ENCODE results near the gene ZFAND6. TPM values are rescaled to one million over a fixed set of nuclear protein-coding genes. Genes with fewer than 3 reads are reported as not detected.

The ZFAND6 gene
- total RNA-seq, 4 donors from 2014 or later: 119 to 452 (median 172) TPM

DNA sequence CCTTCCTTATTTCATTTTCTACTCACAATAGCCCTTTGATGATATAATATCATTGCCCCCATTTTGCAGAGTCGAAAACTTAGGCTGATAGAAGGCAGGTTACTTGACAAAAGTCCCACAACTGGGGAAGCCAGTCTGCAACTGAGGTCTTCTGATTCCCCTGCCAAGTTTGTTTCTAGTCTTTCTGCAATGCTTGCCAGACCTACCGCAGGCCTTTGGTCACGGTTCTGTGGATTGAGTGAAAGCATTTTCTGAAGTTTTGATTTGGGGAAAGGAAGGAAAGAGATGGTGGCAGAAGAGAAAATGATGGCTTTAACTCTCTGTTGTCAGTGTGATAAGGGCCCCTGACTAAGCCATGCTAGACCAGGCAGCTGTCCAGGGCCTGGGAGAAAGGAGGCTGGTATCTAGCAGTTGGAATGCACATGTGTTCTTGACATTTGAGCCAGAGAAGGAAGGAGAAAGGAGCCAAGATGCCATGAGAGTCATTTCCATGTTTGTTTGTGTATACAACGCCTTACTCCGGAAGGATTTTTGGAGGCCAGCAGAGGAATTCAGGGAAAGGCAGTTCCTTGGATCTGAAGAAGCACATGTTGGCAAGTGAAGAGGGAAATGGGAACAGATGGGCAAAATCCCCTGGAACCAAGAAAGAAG is 123.3 kb downstream of the ZFAND6 start:
- TF ChIP-seq CTCF (IDR thresholded peaks at IDR 0.05) (no peak), POLR2A (IDR thresholded peaks at IDR 0.05) (no peak)
- Histone ChIP-seq H3K27ac (no peak overlapping the region), H3K27me3 (no peaks in the 10 kb centered on the region), H3K36me3 (no peaks in the 10 kb centered on the region), H3K4me1 (no peaks in the 10 kb centered on the region), H3K9me3 (no peaks in the 10 kb centered on the region), H3K4me3 (no peak overlapping the region)
- intact Hi-C loops (cut with DNase I; ENCODE audit: low total_unique reads): no loop called here
- no peak for DNase-seq

DNA sequence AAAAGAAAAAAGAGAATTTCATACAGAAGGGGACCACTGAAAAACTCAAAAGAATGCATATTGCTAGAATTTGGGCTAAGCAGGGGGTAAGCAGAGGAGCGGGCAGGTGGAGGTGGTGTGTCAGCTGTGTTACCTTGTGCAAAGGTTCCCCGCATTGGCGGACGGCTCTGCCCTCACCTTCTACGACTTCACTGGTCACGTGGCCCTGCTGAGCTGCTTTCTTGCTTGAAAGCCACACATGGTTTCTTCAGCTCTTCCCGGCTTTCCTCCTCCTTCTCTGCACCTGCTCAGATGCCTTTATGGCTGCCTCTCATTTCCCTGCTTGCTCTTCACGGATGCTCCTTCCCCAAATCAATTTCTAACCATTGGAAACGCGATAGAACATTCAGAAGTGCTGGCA is 123.8 kb downstream of the ZFAND6 start:
- Histone ChIP-seq H3K4me3 (no peak overlapping the region), H3K9me3 (no peaks in the 10 kb centered on the region), H3K4me1 (no peaks in the 10 kb centered on the region), H3K27ac (no peak overlapping the region), H3K36me3 (no peaks in the 10 kb centered on the region), H3K27me3 (no peaks in the 10 kb centered on the region)
- intact Hi-C loops (cut with DNase I; ENCODE audit: low total_unique reads): no loop called here
- TF ChIP-seq CTCF (IDR thresholded peaks at IDR 0.05) (no peak), POLR2A (IDR thresholded peaks at IDR 0.05) (no peak)
- no peak for DNase-seq

- no peak for DNase-seq
- Histone ChIP-seq H3K4me1 (no peaks in the 10 kb centered on the region), H3K4me3 (no peak overlapping the region), H3K36me3 (no peaks in the 10 kb centered on the region), H3K9me3 (no peaks in the 10 kb centered on the region), H3K27me3 (no peaks in the 10 kb centered on the region), H3K27ac (no peak overlapping the region)
- TF ChIP-seq POLR2A (IDR thresholded peaks at IDR 0.05) (no peak), CTCF (IDR thresholded peaks at IDR 0.05) (no peak)
- intact Hi-C loops (cut with DNase I; ENCODE audit: low total_unique reads): no loop called here
Observed at GRCh38 chr15:80183886-80184285, 124.4 kb downstream of the ZFAND6 start.

GRCh38 chr15:80184554-80184953 is 125.1 kb downstream of the ZFAND6 start:
- no peaks in the 10 kb centered on the region for H3K9me3 ChIP-seq
- DNase-seq: no peak
- H3K27me3 ChIP-seq: no peaks in the 10 kb centered on the region
- H3K27ac ChIP-seq: no peak overlapping the region
- intact Hi-C loops (cut with DNase I; ENCODE audit: low total_unique reads): no loop called here
- no peak overlapping the region for H3K4me3 ChIP-seq
- no peaks in the 10 kb centered on the region for H3K4me1 ChIP-seq
- TF ChIP-seq CTCF (IDR thresholded peaks at IDR 0.05) (no peak), POLR2A (IDR thresholded peaks at IDR 0.05) (no peak)
- no peaks in the 10 kb centered on the region for H3K36me3 ChIP-seq

DNA sequence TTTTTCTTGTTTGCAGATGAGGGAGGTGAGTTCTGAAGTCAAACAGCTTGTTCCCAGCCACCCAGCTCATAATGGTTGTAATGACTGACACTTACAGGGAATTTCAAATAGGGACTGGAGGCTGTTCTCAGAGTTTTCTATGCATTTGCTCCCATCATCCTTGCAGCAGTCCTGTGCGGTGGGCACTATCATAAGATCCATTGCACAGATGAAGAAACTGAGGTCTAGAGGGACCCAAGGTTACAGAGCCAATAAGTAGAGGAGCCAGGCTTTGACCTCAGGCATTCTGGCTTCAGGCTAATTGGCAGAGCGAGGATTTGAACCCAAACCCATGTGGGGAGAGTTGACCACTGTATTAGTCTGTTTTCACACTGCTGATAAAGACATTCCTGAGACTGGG is 125.7 kb downstream of the ZFAND6 start:
- Histone ChIP-seq H3K27me3 (no peaks in the 10 kb centered on the region), H3K4me1 (no peaks in the 10 kb centered on the region), H3K36me3 (no peaks in the 10 kb centered on the region), H3K9me3 (no peaks in the 10 kb centered on the region), H3K27ac (no peak overlapping the region), H3K4me3 (no peak overlapping the region)
- no peak for TF ChIP-seq CTCF (IDR thresholded peaks at IDR 0.05)
- DNase-seq: no peak
- intact Hi-C loops (cut with DNase I; ENCODE audit: low total_unique reads): no loop called here
